NT2/D1 (cell line): ENCODE results near the gene SLC25A21.

ENCODE experiments used
- DNase-seq: peaks from one replicate; pipeline ENCODE4 v3.0.0-alpha.2; 2011; ENCODE audit warnings: low read depth, low spot score
- H3K27me3 ChIP-seq: 2 replicates; pipeline ENCODE4 v1.6.0; 2011; ENCODE audit warnings: mild to moderate bottlenecking; ENCODE audit not compliant: insufficient read length, insufficient read depth
- H3K36me3 ChIP-seq: 2 replicates; pipeline ENCODE4 v1.6.1; 2011; ENCODE audit warnings: mild to moderate bottlenecking, low read length, mixed read lengths; ENCODE audit not compliant: insufficient read depth, insufficient read length
- H3K4me1 ChIP-seq: 2 replicates; pipeline ENCODE4 v1.5.1; 2011; ENCODE audit not compliant: insufficient read depth, insufficient read length
- H3K4me3 ChIP-seq: 2 replicates; pipeline ENCODE4 v1.5.1; 2011; ENCODE audit warnings: low read depth; ENCODE audit not compliant: insufficient read length
- H3K9ac ChIP-seq: 2 replicates; pipeline ENCODE4 v1.6.0; 2011; ENCODE audit warnings: low read depth; ENCODE audit not compliant: insufficient read length
- H3K9me3 ChIP-seq: 2 replicates; pipeline ENCODE4 v1.5.1; 2011; ENCODE audit warnings: mild to moderate bottlenecking, low read length; ENCODE audit not compliant: insufficient read depth
- SUZ12 ChIP-seq: IDR thresholded peaks from 2 replicates; pipeline ENCODE4 v1.6.1; 2011; ENCODE audit not compliant: insufficient read length, insufficient read depth; ENCODE audit errors: extremely low read depth
- YY1 ChIP-seq: IDR thresholded peaks from 2 replicates; pipeline ENCODE4 v1.6.1; 2011; ENCODE audit not compliant: insufficient read length, insufficient read depth
- ZNF274 ChIP-seq: IDR thresholded peaks from 2 replicates; pipeline ENCODE4 v1.6.1; 2011; ENCODE audit warnings: mild to moderate bottlenecking, low read depth, low read length

Gene SLC25A21

GRCh38 chr14:37093364-37093763 is 79.0 kb downstream of the SLC25A21 start:
- Histone ChIP-seq H3K27me3 (no peaks in the 10 kb centered on the region), H3K9ac (no peak overlapping the region), H3K9me3 (no peaks in the 10 kb centered on the region), H3K36me3 (no peaks in the 10 kb centered on the region), H3K4me3 (no peak overlapping the region), H3K4me1 (no peaks in the 10 kb centered on the region)
- TF ChIP-seq SUZ12 (no peak), ZNF274 (no peak), YY1 (no peak)
- no peak for DNase-seq

GRCh38 chr14:37091651-37092050 is 80.8 kb downstream of the SLC25A21 start:
- no peak overlapping the region for H3K4me3 ChIP-seq
- H3K9ac ChIP-seq, result no peak overlapping the region
- TF ChIP-seq YY1 (no peak), SUZ12 (no peak), ZNF274 (no peak)
- no peaks in the 10 kb centered on the region for H3K27me3 ChIP-seq
- H3K9me3 ChIP-seq, result no peaks in the 10 kb centered on the region
- no peak for DNase-seq
- H3K4me1 ChIP-seq, result no peaks in the 10 kb centered on the region
- H3K36me3 ChIP-seq, result no peaks in the 10 kb centered on the region

- no peak for DNase-seq
- no peaks in the 10 kb centered on the region for H3K4me1 ChIP-seq
- TF ChIP-seq ZNF274 (no peak), SUZ12 (no peak), YY1 (no peak)
- H3K9me3 ChIP-seq, result no peaks in the 10 kb centered on the region
- H3K4me3 ChIP-seq, result no peak overlapping the region
- H3K9ac ChIP-seq, result no peak overlapping the region
- H3K36me3 ChIP-seq, result no peaks in the 10 kb centered on the region
- H3K27me3 ChIP-seq, result no peaks in the 10 kb centered on the region
Measured at GRCh38 chr14:37090026-37090425, 82.4 kb downstream of the SLC25A21 start.

- no peak overlapping the region for H3K9ac ChIP-seq
- TF ChIP-seq YY1 (no peak), SUZ12 (no peak), ZNF274 (no peak)
- no peak overlapping the region for H3K4me3 ChIP-seq
- H3K36me3 ChIP-seq, result no peaks in the 10 kb centered on the region
- H3K4me1 ChIP-seq, result no peaks in the 10 kb centered on the region
- no peaks in the 10 kb centered on the region for H3K27me3 ChIP-seq
- no peak for DNase-seq
- no peaks in the 10 kb centered on the region for H3K9me3 ChIP-seq
Measured at GRCh38 chr14:37089410-37089809, 83.0 kb downstream of the SLC25A21 start.

GRCh38 chr14:37088356-37089215 is 83.8 kb downstream of the SLC25A21 start:
- Histone ChIP-seq H3K9me3 (no peaks in the 10 kb centered on the region), H3K4me3 (no peak overlapping the region), H3K4me1 (no peaks in the 10 kb centered on the region), H3K36me3 (no peaks in the 10 kb centered on the region), H3K27me3 (no peaks in the 10 kb centered on the region), H3K9ac (no peak overlapping the region)
- TF ChIP-seq YY1 (no peak), ZNF274 (no peak), SUZ12 (no peak)
- no peak for DNase-seq

GRCh38 chr14:37087520-37087919 is 84.9 kb downstream of the SLC25A21 start:
- Histone ChIP-seq H3K9me3 (no peaks in the 10 kb centered on the region), H3K9ac (no peak overlapping the region), H3K36me3 (no peaks in the 10 kb centered on the region), H3K4me3 (no peak overlapping the region), H3K4me1 (no peaks in the 10 kb centered on the region), H3K27me3 (no peaks in the 10 kb centered on the region)
- no peak for TF ChIP-seq SUZ12
- no peak for TF ChIP-seq ZNF274
- no peak for TF ChIP-seq YY1
- no peak for DNase-seq

- Histone ChIP-seq H3K36me3 (no peaks in the 10 kb centered on the region), H3K4me3 (no peak overlapping the region), H3K9me3 (no peaks in the 10 kb centered on the region), H3K4me1 (no peaks in the 10 kb centered on the region), H3K27me3 (no peaks in the 10 kb centered on the region), H3K9ac (no peak overlapping the region)
- no peak for TF ChIP-seq YY1
- no peak for TF ChIP-seq SUZ12
- TF ChIP-seq ZNF274, result no peak
- DNase-seq, result no peak
Measured at GRCh38 chr14:37083599-37083998, 88.8 kb downstream of the SLC25A21 start.
